ACC112 (cell line): ENCODE measurements around the gene SLCO1B3.
"Not testable (repeated sequence)": the region's sequence is repeated elsewhere in the genome, so short reads cannot be mapped to it uniquely, and the experiment has no call there.

Experiments used
- H2AFZ ChIP-seq: fragments of 200-600 bp; sonication (generic); one replicate; pipeline ENCODE4 v1.6.0; 2017; ENCODE audit warnings: antibody characterized with exemption, low read length; ENCODE audit not compliant: unreplicated experiment
- H3K27ac ChIP-seq: fragments of 200-600 bp; sonication (generic); 2 replicates; pipeline ENCODE4 v1.5.1; 2014; ENCODE audit warnings: low read depth, mild to moderate bottlenecking, antibody characterized with exemption, low read length, moderate library complexity
- H3K27me3 ChIP-seq: fragments of 200-600 bp; sonication (generic); 2 replicates; pipeline ENCODE4 v1.6.1; 2014; ENCODE audit warnings: mild to moderate bottlenecking, antibody characterized with exemption, low read length, moderate library complexity, mixed read lengths; ENCODE audit not compliant: insufficient read depth
- H3K36me3 ChIP-seq: fragments of 200-600 bp; sonication (generic); 2 replicates; pipeline ENCODE4 v1.6.1; 2016; ENCODE audit warnings: mild to moderate bottlenecking, antibody characterized with exemption, low read length, moderate library complexity, mixed read lengths; ENCODE audit not compliant: insufficient read depth
- H3K4me1 ChIP-seq: fragments of 200-600 bp; sonication (generic); one replicate; pipeline ENCODE4 v1.6.1; 2016; ENCODE audit warnings: low read length, mixed read lengths; ENCODE audit not compliant: insufficient read depth, unreplicated experiment, control insufficient read depth
- H3K4me3 ChIP-seq: fragments of 200-600 bp; sonication (generic); 2 replicates; pipeline ENCODE4 v1.5.1; 2014; ENCODE audit warnings: mild to moderate bottlenecking, low read depth, low read length
- H3K79me2 ChIP-seq: fragments of 200-600 bp; sonication (generic); one replicate; pipeline ENCODE4 v1.6.0; 2016; ENCODE audit warnings: low read length; ENCODE audit not compliant: control insufficient read depth, unreplicated experiment, insufficient read depth

Gene SLCO1B3, protein sequence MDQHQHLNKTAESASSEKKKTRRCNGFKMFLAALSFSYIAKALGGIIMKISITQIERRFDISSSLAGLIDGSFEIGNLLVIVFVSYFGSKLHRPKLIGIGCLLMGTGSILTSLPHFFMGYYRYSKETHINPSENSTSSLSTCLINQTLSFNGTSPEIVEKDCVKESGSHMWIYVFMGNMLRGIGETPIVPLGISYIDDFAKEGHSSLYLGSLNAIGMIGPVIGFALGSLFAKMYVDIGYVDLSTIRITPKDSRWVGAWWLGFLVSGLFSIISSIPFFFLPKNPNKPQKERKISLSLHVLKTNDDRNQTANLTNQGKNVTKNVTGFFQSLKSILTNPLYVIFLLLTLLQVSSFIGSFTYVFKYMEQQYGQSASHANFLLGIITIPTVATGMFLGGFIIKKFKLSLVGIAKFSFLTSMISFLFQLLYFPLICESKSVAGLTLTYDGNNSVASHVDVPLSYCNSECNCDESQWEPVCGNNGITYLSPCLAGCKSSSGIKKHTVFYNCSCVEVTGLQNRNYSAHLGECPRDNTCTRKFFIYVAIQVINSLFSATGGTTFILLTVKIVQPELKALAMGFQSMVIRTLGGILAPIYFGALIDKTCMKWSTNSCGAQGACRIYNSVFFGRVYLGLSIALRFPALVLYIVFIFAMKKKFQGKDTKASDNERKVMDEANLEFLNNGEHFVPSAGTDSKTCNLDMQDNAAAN

DNA sequence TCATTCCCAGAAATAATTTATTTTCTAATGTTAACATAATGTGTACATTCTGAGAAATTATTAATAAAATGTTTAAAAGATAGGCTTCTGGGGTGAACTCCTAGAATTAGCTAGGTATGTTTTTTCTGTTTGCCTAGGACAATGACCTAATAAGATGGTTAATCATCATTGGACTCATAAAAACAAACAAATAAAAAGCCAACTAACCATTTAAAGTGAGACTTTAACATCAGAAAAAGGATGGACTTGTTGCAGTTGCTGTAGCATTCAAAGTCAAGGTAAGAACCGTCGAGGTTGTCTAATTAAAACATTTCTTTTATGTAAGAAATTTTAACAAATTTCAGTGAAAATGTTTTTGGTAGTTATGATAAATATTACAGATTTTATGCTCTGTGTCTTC, at the start of gene SLCO1B3:
SLCO1B3 (plus strand) TSS at position 219 of the 400 bp plus-strand sequence. CDS start 5,034 bp downstream, outside the sequence.
- no peak within 1 kb of the TSS for H3K27ac ChIP-seq
- no peak within 1 kb of the TSS for H3K4me3 ChIP-seq
- no peaks in the 10 kb centered on the region for H3K27me3 ChIP-seq
- H2AFZ ChIP-seq, result no peak within 1 kb of the TSS
- no peaks in the 10 kb centered on the region for H3K36me3 ChIP-seq
- H3K79me2 ChIP-seq, result no peaks in the 10 kb centered on the region
- no peaks in the 10 kb centered on the region for H3K4me1 ChIP-seq

DNA sequence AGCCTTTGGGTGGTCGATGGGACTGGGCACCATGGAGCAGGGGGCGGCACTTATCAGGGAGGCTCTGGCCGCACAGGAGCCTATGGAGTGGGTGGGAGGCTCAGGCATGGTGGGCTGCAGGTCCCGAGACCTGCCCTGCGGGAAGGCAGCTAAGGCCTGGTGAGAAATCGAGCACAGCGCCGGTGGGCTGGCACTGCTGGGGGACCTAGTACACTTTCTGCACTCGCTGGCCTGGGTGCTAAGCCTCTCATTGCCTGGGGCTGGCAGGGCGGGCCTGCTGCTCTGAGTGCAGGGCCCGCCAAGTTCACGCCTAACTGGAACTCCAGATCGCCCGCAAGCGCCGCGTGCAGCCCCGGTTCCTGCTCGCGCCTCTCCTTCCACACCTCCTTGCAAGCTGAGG, 33.1 kb upstream of the SLCO1B3 start:
- H3K4me1 ChIP-seq, result no peaks in the 10 kb centered on the region
- no peaks in the 10 kb centered on the region for H3K27me3 ChIP-seq
- H2AFZ ChIP-seq, result no peak overlapping the region
- H3K36me3 ChIP-seq, result no peaks in the 10 kb centered on the region
- no peak overlapping the region for H3K27ac ChIP-seq
- no peaks in the 10 kb centered on the region for H3K79me2 ChIP-seq
- no peak overlapping the region for H3K4me3 ChIP-seq

DNA sequence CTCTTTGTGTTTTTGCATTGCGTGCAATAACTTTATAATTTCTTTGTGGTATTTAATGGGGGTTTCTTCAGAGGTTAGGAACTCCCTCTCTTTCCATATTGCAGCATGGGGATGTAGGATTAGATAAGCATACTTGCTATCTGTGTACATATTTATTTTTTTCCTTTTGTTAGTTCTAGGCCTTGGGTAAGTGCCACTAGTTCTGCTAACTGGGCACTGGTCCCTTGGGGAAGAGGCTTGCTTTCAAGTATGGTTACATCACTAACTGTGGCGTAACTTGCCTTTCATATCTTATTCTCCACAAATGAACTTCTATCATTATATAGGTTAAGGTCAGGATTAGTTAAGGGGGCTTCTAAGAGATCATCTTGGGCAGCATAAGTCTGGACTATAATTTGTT, 31.5 kb upstream of the SLCO1B3 start:
- Histone ChIP-seq H3K27ac (no peak overlapping the region), H3K4me3 (no peak overlapping the region), H3K27me3 (no peaks in the 10 kb centered on the region), H3K4me1 (no peaks in the 10 kb centered on the region), H3K36me3 (no peaks in the 10 kb centered on the region), H2AFZ (no peak overlapping the region), H3K79me2 (no peaks in the 10 kb centered on the region)

DNA sequence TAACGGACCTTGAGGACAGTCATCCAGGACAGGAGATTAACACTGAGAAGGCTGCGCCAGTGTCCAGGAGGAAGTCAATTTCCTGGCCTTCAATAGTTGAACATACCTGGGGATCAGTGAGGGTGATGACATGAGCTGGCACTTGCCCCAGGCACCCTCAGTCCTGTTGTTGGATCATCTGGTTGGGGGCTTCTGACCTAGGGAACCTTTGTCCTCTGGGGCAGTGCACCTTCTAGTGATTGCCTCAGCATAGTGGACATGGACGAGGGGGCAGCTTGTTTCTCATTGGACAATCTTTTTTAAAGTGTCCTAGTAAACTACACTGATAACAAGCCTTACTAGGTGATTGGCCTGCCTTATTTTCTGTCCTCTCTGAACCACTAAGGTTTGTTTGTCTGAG, 30.5 kb upstream of the SLCO1B3 start:
- H3K4me1 ChIP-seq, H3K36me3 ChIP-seq, H2AFZ ChIP-seq, H3K27me3 ChIP-seq, H3K4me3 ChIP-seq, H3K27ac ChIP-seq, H3K79me2 ChIP-seq: not testable (repeated sequence)

- H3K27me3 ChIP-seq, H2AFZ ChIP-seq, H3K79me2 ChIP-seq, H3K4me1 ChIP-seq, H3K4me3 ChIP-seq, H3K36me3 ChIP-seq, H3K27ac ChIP-seq: not testable (repeated sequence)
Measured at GRCh38 chr12:20783796-20784357, 26.6 kb upstream of the SLCO1B3 start.

DNA sequence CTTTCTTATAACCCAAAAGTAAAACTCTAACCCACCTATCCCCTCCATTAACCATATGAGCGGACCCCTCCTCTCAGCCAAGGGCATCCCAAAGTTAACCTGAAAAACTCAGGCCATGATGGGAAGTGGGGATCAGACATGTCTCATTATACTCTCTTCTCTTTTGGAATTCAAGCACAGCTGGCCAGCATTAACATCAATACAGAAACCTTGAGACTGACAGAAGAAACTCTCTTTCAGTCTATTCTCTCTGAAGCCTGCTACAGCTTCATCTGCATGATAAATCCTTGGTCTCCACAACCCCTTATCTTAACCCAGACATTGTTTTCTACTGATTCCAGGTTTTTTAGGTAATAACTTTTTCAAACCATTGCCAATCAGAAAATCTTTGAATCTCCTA, 17.5 kb upstream of the SLCO1B3 start:
- Histone ChIP-seq H3K27me3 (no peaks in the 10 kb centered on the region), H2AFZ (no peak overlapping the region), H3K27ac (no peak overlapping the region), H3K4me1 (no peaks in the 10 kb centered on the region), H3K4me3 (no peak overlapping the region), H3K79me2 (no peaks in the 10 kb centered on the region), H3K36me3 (no peaks in the 10 kb centered on the region)

DNA sequence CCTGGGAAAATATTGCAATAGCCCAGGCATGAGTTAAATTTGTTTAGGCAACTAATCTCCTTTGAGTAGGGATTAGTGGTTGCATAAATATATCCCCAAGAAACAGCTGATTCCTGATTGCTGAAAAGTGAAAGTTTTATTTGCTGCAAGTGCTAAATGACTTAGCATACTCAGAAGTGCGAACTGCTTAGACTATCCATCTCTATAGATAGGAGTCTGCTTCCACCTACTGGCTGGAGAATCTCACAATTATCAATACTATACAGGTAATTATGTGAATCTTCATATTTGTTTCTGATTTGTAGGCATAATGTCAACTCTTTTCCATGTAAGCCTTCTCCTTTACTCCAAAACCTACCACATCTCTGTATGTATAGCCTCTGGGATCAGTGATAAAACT, 12.0 kb upstream of the SLCO1B3 start:
- no peak overlapping the region for H3K27ac ChIP-seq

GRCh38 chr12:20800160-20800559, 10.3 kb upstream of the SLCO1B3 start:
- H3K79me2 ChIP-seq, result no peaks in the 10 kb centered on the region
- no peak overlapping the region for H3K4me3 ChIP-seq
- H3K27ac ChIP-seq, result no peak overlapping the region
- H2AFZ ChIP-seq, result no peak overlapping the region
- H3K27me3 ChIP-seq, result no peaks in the 10 kb centered on the region
- no peaks in the 10 kb centered on the region for H3K36me3 ChIP-seq
- H3K4me1 ChIP-seq, result no peaks in the 10 kb centered on the region

More for the DNA sequence above, 12.0 kb upstream of the SLCO1B3 start:
- Histone ChIP-seq H3K79me2 (no peaks in the 10 kb centered on the region), H3K4me3 (no peak overlapping the region), H3K4me1 (no peaks in the 10 kb centered on the region), H2AFZ (no peak overlapping the region), H3K27me3 (no peaks in the 10 kb centered on the region), H3K36me3 (no peaks in the 10 kb centered on the region)

DNA sequence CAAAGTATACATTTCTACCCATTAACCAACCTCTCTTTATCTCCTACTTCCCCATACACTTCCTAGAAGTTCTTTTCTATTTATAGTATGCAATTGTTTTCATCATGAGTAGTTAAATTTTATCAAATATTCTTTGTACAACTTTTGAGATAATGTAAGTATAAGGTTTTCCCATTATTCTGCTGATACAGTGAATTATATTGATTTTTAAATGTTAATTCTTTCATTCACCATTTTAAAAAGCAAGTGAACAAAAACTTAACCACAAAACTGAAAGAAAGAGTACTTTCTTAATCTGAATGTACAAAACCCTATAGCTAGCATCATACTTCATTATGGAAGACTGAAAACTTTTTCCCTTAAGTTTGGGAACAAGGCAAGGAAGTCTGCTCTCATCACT, 9.5 kb upstream of the SLCO1B3 start:
- Histone ChIP-seq H3K36me3 (no peaks in the 10 kb centered on the region), H2AFZ (peak overlapping the region; percentile 59), H3K4me3 (no peak overlapping the region), H3K4me1 (no peaks in the 10 kb centered on the region), H3K27me3 (no peaks in the 10 kb centered on the region), H3K27ac (no peak overlapping the region), H3K79me2 (no peaks in the 10 kb centered on the region)

DNA sequence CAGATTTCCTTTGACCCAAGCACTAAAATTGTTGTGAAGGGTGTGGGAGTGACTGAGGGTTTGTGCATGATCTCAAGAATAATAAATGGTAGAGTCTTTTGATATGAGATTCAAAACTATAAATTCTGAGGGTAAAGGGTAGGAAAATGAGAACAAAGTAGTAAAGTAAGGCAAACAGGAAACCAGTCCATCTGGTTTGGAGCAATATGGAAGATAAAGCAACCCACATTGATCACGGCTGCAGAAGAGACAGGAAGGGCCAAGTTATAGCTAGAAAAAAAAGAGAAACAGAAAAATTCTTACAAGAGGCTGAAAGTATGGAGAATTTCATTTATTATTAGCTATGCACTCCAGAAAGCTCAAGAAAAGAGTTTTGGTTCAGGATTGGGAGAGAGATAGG, 4.6 kb upstream of the SLCO1B3 start:
- Histone ChIP-seq H3K4me1 (no peaks in the 10 kb centered on the region), H3K27me3 (no peaks in the 10 kb centered on the region), H3K4me3 (no peak overlapping the region), H3K79me2 (no peaks in the 10 kb centered on the region), H3K27ac (no peak overlapping the region), H2AFZ (no peak overlapping the region), H3K36me3 (no peaks in the 10 kb centered on the region)
